ENCODE results near the gene MGAT5. TPM values are rescaled to one million over a fixed set of nuclear protein-coding genes. Genes with fewer than 3 reads are reported as not detected.

The MGAT5 gene
- total and polyA plus RNA-seq, 4 donors: 3.6 to 53.7 (median 31.3) TPM

- TF ChIP-seq CTCF (IDR thresholded peaks at IDR 0.05; ENCODE audit: control extremely low read depth, extremely low read depth): no peak
- Histone ChIP-seq H3K36me3 (ENCODE audit: control insufficient read depth in 4 of 4, insufficient read depth in 4 of 4, low read length in 4 of 4) (peaks cover 0 to 2% (median 0%) of the 10 kb centered on the region in 4 donors), H3K4me1 (ENCODE audit: control insufficient read depth in 5 of 5, insufficient read depth in 5 of 5, low read length in 5 of 5) (peaks cover 0 to 38% (median 11%) of the 10 kb centered on the region in 5 donors), H3K4me3 (no peak overlapping the region), H3K27ac (ENCODE audit: low read depth in 1 of 2, low read length in 1 of 2) (peak overlapping the region in 1 of 2 donors; percentile 33), H3K27me3 (ENCODE audit: control insufficient read depth in 3 of 3, insufficient read depth in 3 of 3, low read length in 2 of 3) (no peaks in the 10 kb centered on the region), H3K9ac (ENCODE audit: insufficient read depth in 1 of 2, low read length in 2 of 2) (no peak overlapping the region), H3K9me3 (ENCODE audit: control insufficient read depth in 4 of 4, insufficient read depth in 3 of 4, low read length in 3 of 4) (no peaks in the 10 kb centered on the region)
- no peak for DNase-seq
- WGBS, 2 donors: 40 to 68% methylated on average over 4 of the region's 4 CpGs
- ATAC-seq (ENCODE audit: insufficient read depth, low FRiP score): no peak
Observed at GRCh38 chr2:134324430-134324829, 70.6 kb downstream of the MGAT5 start.

- Histone ChIP-seq H3K27ac (ENCODE audit: low read depth in 1 of 2, low read length in 1 of 2) (peak overlapping the region in 1 of 2 donors; percentile 33), H3K27me3 (ENCODE audit: control insufficient read depth in 3 of 3, insufficient read depth in 3 of 3, low read length in 2 of 3) (no peaks in the 10 kb centered on the region), H3K9ac (ENCODE audit: insufficient read depth in 1 of 2, low read length in 2 of 2) (no peak overlapping the region), H3K4me3 (no peak overlapping the region), H3K4me1 (ENCODE audit: control insufficient read depth in 5 of 5, insufficient read depth in 5 of 5, low read length in 5 of 5) (peaks cover 0 to 41% (median 11%) of the 10 kb centered on the region in 5 donors), H3K36me3 (ENCODE audit: control insufficient read depth in 4 of 4, insufficient read depth in 4 of 4, low read length in 4 of 4) (no peaks in the 10 kb centered on the region), H3K9me3 (ENCODE audit: control insufficient read depth in 4 of 4, insufficient read depth in 3 of 4, low read length in 3 of 4) (no peaks in the 10 kb centered on the region)
- TF ChIP-seq CTCF (IDR thresholded peaks at IDR 0.05; ENCODE audit: control extremely low read depth, extremely low read depth): no peak
- WGBS, 2 donors: 51 to 74% methylated on average over 1 of the region's 1 CpG
- ATAC-seq (ENCODE audit: insufficient read depth, low FRiP score) (peak; percentile 62), DNase-seq (peak in 2 of 3 donors; percentile 55 to 73)
Observed at GRCh38 chr2:134324947-134325346, 71.1 kb downstream of the MGAT5 start.

GRCh38 chr2:134325696-134326095 is 71.8 kb downstream of the MGAT5 start:
- DNase-seq (peak in 2 of 3 donors; percentile 47 to 65), ATAC-seq (ENCODE audit: insufficient read depth, low FRiP score) (no peak)
- Histone ChIP-seq H3K27ac (ENCODE audit: low read depth in 1 of 2, low read length in 1 of 2) (no peak overlapping the region), H3K4me3 (no peak overlapping the region), H3K36me3 (ENCODE audit: control insufficient read depth in 4 of 4, insufficient read depth in 4 of 4, low read length in 4 of 4) (no peaks in the 10 kb centered on the region), H3K4me1 (ENCODE audit: control insufficient read depth in 5 of 5, insufficient read depth in 5 of 5, low read length in 5 of 5) (peaks cover 0 to 40% (median 11%) of the 10 kb centered on the region in 5 donors), H3K9ac (ENCODE audit: insufficient read depth in 1 of 2, low read length in 2 of 2) (no peak overlapping the region), H3K27me3 (ENCODE audit: control insufficient read depth in 3 of 3, insufficient read depth in 3 of 3, low read length in 2 of 3) (no peaks in the 10 kb centered on the region), H3K9me3 (ENCODE audit: control insufficient read depth in 4 of 4, insufficient read depth in 3 of 4, low read length in 3 of 4) (no peaks in the 10 kb centered on the region)
- no peak for TF ChIP-seq CTCF (IDR thresholded peaks at IDR 0.05; ENCODE audit: control extremely low read depth, extremely low read depth)
- WGBS, 2 donors: 81 to 92% methylated on average over 1 of the region's 1 CpG

- H3K36me3 ChIP-seq (ENCODE audit: control insufficient read depth in 4 of 4, insufficient read depth in 4 of 4, low read length in 4 of 4): no peaks in the 10 kb centered on the region
- DNase-seq (no peak), ATAC-seq (ENCODE audit: insufficient read depth, low FRiP score) (no peak)
- no peaks in the 10 kb centered on the region for H3K9me3 ChIP-seq (ENCODE audit: control insufficient read depth in 4 of 4, insufficient read depth in 3 of 4, low read length in 3 of 4)
- no peak for TF ChIP-seq CTCF (IDR thresholded peaks at IDR 0.05; ENCODE audit: control extremely low read depth, extremely low read depth)
- no peak overlapping the region for H3K27ac ChIP-seq (ENCODE audit: low read depth in 1 of 2, low read length in 1 of 2)
- no peak overlapping the region for H3K9ac ChIP-seq (ENCODE audit: insufficient read depth in 1 of 2, low read length in 2 of 2)
- peaks cover 0 to 30% (median 11%) of the 10 kb centered on the region in 5 donors for H3K4me1 ChIP-seq (ENCODE audit: control insufficient read depth in 5 of 5, insufficient read depth in 5 of 5, low read length in 5 of 5)
- WGBS, 2 donors: 92 to 97% methylated on average over 2 of the region's 2 CpGs
- no peaks in the 10 kb centered on the region for H3K27me3 ChIP-seq (ENCODE audit: control insufficient read depth in 3 of 3, insufficient read depth in 3 of 3, low read length in 2 of 3)
- H3K4me3 ChIP-seq: no peak overlapping the region
Observed at GRCh38 chr2:134327367-134327766, 73.5 kb downstream of the MGAT5 start.
